ENCODE measurements around the gene NOVA2. TPM values are rescaled to one million over a fixed set of nuclear protein-coding genes. Genes with fewer than 3 reads are reported as not detected.

Gene NOVA2
- total RNA-seq, 2 experiments from 2014 or later: 0.04 to 0.10 TPM

GRCh38 chr19:45920458-45920857, 53.2 kb downstream of the NOVA2 start:
- POLR2A ChIA-PET: no interaction called here
- no peaks in the 10 kb centered on the region for H3K9me3 Mint-ChIP-seq
- CTCF ChIA-PET: interaction anchor here (1.6 kb wide), 1 partner anchor 12 kb away, joined by 4 read pairs; no protein-coding TSS in a partner anchor
- peak; percentile 27 for DNase-seq
- peaks cover 4% of the 10 kb centered on the region for H3K27me3 Mint-ChIP-seq
- no peak overlapping the region for H3K27ac Mint-ChIP-seq
- H3K36me3 Mint-ChIP-seq (ENCODE audit: low read depth): no peaks in the 10 kb centered on the region
- no peak overlapping the region for H3K4me3 Mint-ChIP-seq
- H3K4me1 Mint-ChIP-seq: peaks cover 48% of the 10 kb centered on the region

GRCh38 chr19:45919678-45920077, 54.0 kb downstream of the NOVA2 start:
- peaks cover 44% of the 10 kb centered on the region for H3K4me1 Mint-ChIP-seq
- H3K4me3 Mint-ChIP-seq: no peak overlapping the region
- CTCF ChIA-PET: interaction anchor here (1.6 kb wide), 1 partner anchor 11 kb away, joined by 4 read pairs; no protein-coding TSS in a partner anchor
- H3K36me3 Mint-ChIP-seq (ENCODE audit: low read depth): no peaks in the 10 kb centered on the region
- H3K9me3 Mint-ChIP-seq: no peaks in the 10 kb centered on the region
- no peak for DNase-seq
- POLR2A ChIA-PET: no interaction called here
- H3K27me3 Mint-ChIP-seq: peaks cover 4% of the 10 kb centered on the region
- H3K27ac Mint-ChIP-seq: peak overlapping the region; percentile 19

- no peaks in the 10 kb centered on the region for H3K9me3 Mint-ChIP-seq
- peaks cover 4% of the 10 kb centered on the region for H3K27me3 Mint-ChIP-seq
- no peak overlapping the region for H3K4me3 Mint-ChIP-seq
- no peak for DNase-seq
- POLR2A ChIA-PET: no interaction called here
- CTCF ChIA-PET: interaction anchor here (0.8 to 1.6 kb wide), 2 partner anchors 9 to 10 kb away, joined by 3 to 4 read pairs; no protein-coding TSS in a partner anchor
- H3K27ac Mint-ChIP-seq: peak overlapping the region; percentile 64
- H3K36me3 Mint-ChIP-seq (ENCODE audit: low read depth): no peaks in the 10 kb centered on the region
- H3K4me1 Mint-ChIP-seq: peaks cover 44% of the 10 kb centered on the region
Measured at GRCh38 chr19:45918721-45919120, 54.9 kb downstream of the NOVA2 start.

GRCh38 chr19:45917421-45918091, 56.1 kb downstream of the NOVA2 start:
- POLR2A ChIA-PET: interaction anchor here (0.6 kb wide), 1 partner anchor 101 kb away, joined by 3 read pairs; no protein-coding TSS in a partner anchor
- H3K36me3 Mint-ChIP-seq (ENCODE audit: low read depth): no peaks in the 10 kb centered on the region
- no peaks in the 10 kb centered on the region for H3K9me3 Mint-ChIP-seq
- CTCF ChIA-PET: interaction anchor here (0.8 to 2.2 kb wide), 2 partner anchors 10 to 14 kb away, joined by 3 to 6 read pairs; no protein-coding TSS in a partner anchor
- H3K4me1 Mint-ChIP-seq: peaks cover 44% of the 10 kb centered on the region
- H3K27ac Mint-ChIP-seq: peak overlapping the region; percentile 85
- peak; percentile 47 for DNase-seq
- peaks cover 7% of the 10 kb centered on the region for H3K27me3 Mint-ChIP-seq
- peak overlapping the region; percentile 41 for H3K4me3 Mint-ChIP-seq

GRCh38 chr19:45913874-45914830, 59.5 kb downstream of the NOVA2 start, which contains the start of gene NANOS2:
NANOS2 (minus strand) TSS chr19:45914778; CDS start chr19:45914693, 85 bp downstream.
- CTCF ChIA-PET: no interaction called here
- Mint-ChIP-seq H3K4me3 (no peak within 1 kb of the TSS), H3K27me3 (peaks cover 5% of the 10 kb centered on the region), H3K4me1 (peaks cover 24% of the 10 kb centered on the region), H3K27ac (peak within 1 kb of the TSS; percentile 31), H3K36me3 (ENCODE audit: low read depth) (no peaks in the 10 kb centered on the region), H3K9me3 (no peaks in the 10 kb centered on the region)
- POLR2A ChIA-PET: no interaction called here
- DNase-seq: no peak

GRCh38 chr19:45911291-45911690, 62.4 kb downstream of the NOVA2 start:
- Mint-ChIP-seq H3K27ac (peak overlapping the region; percentile 16), H3K4me3 (no peak overlapping the region), H3K27me3 (peaks cover 5% of the 10 kb centered on the region), H3K4me1 (peaks cover 6% of the 10 kb centered on the region), H3K36me3 (ENCODE audit: low read depth) (no peaks in the 10 kb centered on the region), H3K9me3 (no peaks in the 10 kb centered on the region)
- DNase-seq: no peak
- POLR2A ChIA-PET: no interaction called here
- CTCF ChIA-PET: no interaction called here

- ChIA-PET CTCF (interaction anchor here (1.5 kb wide), 1 partner anchor 11 kb away, joined by 4 read pairs; no protein-coding TSS in a partner anchor), POLR2A (no interaction called here)
- H3K27ac Mint-ChIP-seq: no peak overlapping the region
- H3K4me3 Mint-ChIP-seq: no peak overlapping the region
- H3K27me3 Mint-ChIP-seq: peaks cover 7% of the 10 kb centered on the region
- no peak for DNase-seq
- H3K9me3 Mint-ChIP-seq: no peaks in the 10 kb centered on the region
- peaks cover 7% of the 10 kb centered on the region for H3K4me1 Mint-ChIP-seq
- H3K36me3 Mint-ChIP-seq (ENCODE audit: low read depth): no peaks in the 10 kb centered on the region
Measured at GRCh38 chr19:45908956-45909355, 64.7 kb downstream of the NOVA2 start.

- no peak for DNase-seq
- H3K27me3 Mint-ChIP-seq: peaks cover 4% of the 10 kb centered on the region
- H3K27ac Mint-ChIP-seq: no peak overlapping the region
- no peaks in the 10 kb centered on the region for H3K9me3 Mint-ChIP-seq
- no peaks in the 10 kb centered on the region for H3K36me3 Mint-ChIP-seq (ENCODE audit: low read depth)
- POLR2A ChIA-PET: no interaction called here
- CTCF ChIA-PET: no interaction called here
- peaks cover 18% of the 10 kb centered on the region for H3K4me1 Mint-ChIP-seq
- H3K4me3 Mint-ChIP-seq: no peak overlapping the region
Measured at GRCh38 chr19:45906221-45906620, 67.4 kb downstream of the NOVA2 start.

GRCh38 chr19:45905011-45905410, 68.7 kb downstream of the NOVA2 start:
- DNase-seq: no peak
- no peak overlapping the region for H3K27ac Mint-ChIP-seq
- H3K9me3 Mint-ChIP-seq: no peaks in the 10 kb centered on the region
- ChIA-PET CTCF (no interaction called here), POLR2A (no interaction called here)
- H3K4me1 Mint-ChIP-seq: peaks cover 28% of the 10 kb centered on the region
- peaks cover 3% of the 10 kb centered on the region for H3K27me3 Mint-ChIP-seq
- H3K4me3 Mint-ChIP-seq: no peak overlapping the region
- peaks cover 8% of the 10 kb centered on the region for H3K36me3 Mint-ChIP-seq (ENCODE audit: low read depth)

- ChIA-PET CTCF (interaction anchor here (0.6 to 2.4 kb wide), 8 partner anchors 11 to 134 kb away, joined by 3 to 9 read pairs (median 4); partner anchors contain the start of genes FOXA3, SIX5 and SYMPK), POLR2A (interaction anchor here (0.9 to 1.1 kb wide), 2 partner anchors 17 to 93 kb away, joined by 3 to 4 read pairs; partner anchors contain the start of genes CCDC61 and IRF2BP1)
- peak overlapping the region; percentile 89 for H3K4me3 Mint-ChIP-seq
- DNase-seq: peak; percentile 99
- H3K9me3 Mint-ChIP-seq: no peaks in the 10 kb centered on the region
- peaks cover 21% of the 10 kb centered on the region for H3K36me3 Mint-ChIP-seq (ENCODE audit: low read depth)
- H3K27ac Mint-ChIP-seq: peak overlapping the region; percentile 89
- H3K27me3 Mint-ChIP-seq: peaks cover 3% of the 10 kb centered on the region
- peaks cover 25% of the 10 kb centered on the region for H3K4me1 Mint-ChIP-seq
Measured at GRCh38 chr19:45902651-45903625, 70.7 kb downstream of the NOVA2 start.

- Mint-ChIP-seq H3K36me3 (ENCODE audit: low read depth) (peaks cover 21% of the 10 kb centered on the region), H3K4me1 (peaks cover 25% of the 10 kb centered on the region), H3K27me3 (peaks cover 3% of the 10 kb centered on the region), H3K27ac (peak within 1 kb of the TSS; percentile 89), H3K9me3 (no peaks in the 10 kb centered on the region), H3K4me3 (peak within 1 kb of the TSS; percentile 89)
- ChIA-PET POLR2A (interaction anchor here (0.9 to 1.1 kb wide), 2 partner anchors 16 to 94 kb away, joined by 3 to 4 read pairs; partner anchors contain the start of genes CCDC61 and IRF2BP1), CTCF (interaction anchor here (0.7 to 2.4 kb wide), 8 partner anchors 11 to 721 kb away, joined by 4 to 6 read pairs (median 4); partner anchors contain the start of genes FOXA3 and SYMPK)
- DNase-seq: no peak
Measured at GRCh38 chr19:45901912-45902650, 71.6 kb downstream of the NOVA2 start, which contains the start of gene MYPOP. MYPOP (minus strand) TSS chr19:45902613; CDS start chr19:45901773, 840 bp downstream.

All from activated CD4-positive, alpha-beta T cell treated with anti-CD3 and anti-CD28 coated beads, Interleukin-2, amount 10 ng/mL, durations not matched to agents 7 days and 5 days (primary cell).